Fibroblast of mammary gland (primary cell): ENCODE data around the gene PKMYT1.

Source experiments
- DNase-seq: peaks from one replicate; pipeline ENCODE4 v3.0.0-alpha.2; 2010; ENCODE audit warnings: low read depth
- H3K4me3 ChIP-seq: 2 replicates; pipeline ENCODE4 v1.5.1; 2011; ENCODE audit warnings: low read depth, mild to moderate bottlenecking, low read length, moderate library complexity; ENCODE audit not compliant: control insufficient read depth
- TF ChIP-seq, protein P1 (sequence below): conservative IDR thresholded peaks from 2 replicates; pipeline ENCODE4 v1.5.1; 2011; ENCODE audit warnings: low read depth, low read length, inconsistent platforms; ENCODE audit not compliant: control insufficient read depth, insufficient read depth

Gene PKMYT1

GRCh38 chr16:2980227-2981176, at the start of gene PKMYT1:
TSS of gene PKMYT1 (minus strand) at chr16:2980446. CDS start at chr16:2979657, 789 bp downstream.
- peak; percentile 77 for DNase-seq
- TF ChIP-seq, protein P1, sequence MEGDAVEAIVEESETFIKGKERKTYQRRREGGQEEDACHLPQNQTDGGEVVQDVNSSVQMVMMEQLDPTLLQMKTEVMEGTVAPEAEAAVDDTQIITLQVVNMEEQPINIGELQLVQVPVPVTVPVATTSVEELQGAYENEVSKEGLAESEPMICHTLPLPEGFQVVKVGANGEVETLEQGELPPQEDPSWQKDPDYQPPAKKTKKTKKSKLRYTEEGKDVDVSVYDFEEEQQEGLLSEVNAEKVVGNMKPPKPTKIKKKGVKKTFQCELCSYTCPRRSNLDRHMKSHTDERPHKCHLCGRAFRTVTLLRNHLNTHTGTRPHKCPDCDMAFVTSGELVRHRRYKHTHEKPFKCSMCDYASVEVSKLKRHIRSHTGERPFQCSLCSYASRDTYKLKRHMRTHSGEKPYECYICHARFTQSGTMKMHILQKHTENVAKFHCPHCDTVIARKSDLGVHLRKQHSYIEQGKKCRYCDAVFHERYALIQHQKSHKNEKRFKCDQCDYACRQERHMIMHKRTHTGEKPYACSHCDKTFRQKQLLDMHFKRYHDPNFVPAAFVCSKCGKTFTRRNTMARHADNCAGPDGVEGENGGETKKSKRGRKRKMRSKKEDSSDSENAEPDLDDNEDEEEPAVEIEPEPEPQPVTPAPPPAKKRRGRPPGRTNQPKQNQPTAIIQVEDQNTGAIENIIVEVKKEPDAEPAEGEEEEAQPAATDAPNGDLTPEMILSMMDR: no peak
- H3K4me3 ChIP-seq: peak within 1 kb of the TSS; percentile 65

DNA sequence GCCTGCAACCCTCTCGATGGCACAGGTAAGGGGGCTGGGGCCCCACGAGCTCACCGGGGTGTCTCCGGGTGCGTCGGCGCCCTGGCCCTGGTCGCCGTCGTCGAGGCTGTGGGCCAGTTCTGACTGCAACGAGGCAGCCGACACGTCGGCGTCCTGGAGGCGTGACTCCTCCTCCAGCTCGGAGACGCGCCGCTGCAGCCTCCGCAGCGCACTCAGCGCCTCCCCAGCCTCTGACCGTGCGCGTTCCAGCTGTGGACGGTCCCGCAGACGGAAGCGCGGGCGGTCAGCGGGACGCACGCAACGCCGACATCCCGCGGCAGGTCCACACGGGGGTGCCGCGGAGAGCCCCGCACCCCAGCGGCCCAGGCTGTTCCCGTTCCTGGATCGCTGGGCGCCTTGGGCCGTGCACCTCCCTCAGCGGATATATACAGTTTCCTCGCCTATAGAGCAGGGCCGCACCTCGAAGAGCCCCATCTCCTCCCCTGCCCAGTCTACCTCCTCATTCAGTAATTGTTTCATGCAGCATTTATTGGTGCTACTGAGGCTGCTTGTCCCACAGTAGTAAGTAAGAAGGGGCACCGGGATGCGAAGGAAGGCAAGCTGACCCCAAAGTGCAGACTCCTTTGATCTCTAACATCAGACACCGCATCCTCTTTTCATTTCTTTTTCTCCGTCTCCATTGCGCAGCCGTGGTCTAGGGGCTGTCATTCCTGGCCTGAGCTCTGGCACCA, 49.4 kb upstream of the PKMYT1 start:
- TF ChIP-seq, protein P1: no peak
- peak; percentile 36 for DNase-seq
- no peak overlapping the region for H3K4me3 ChIP-seq

DNA sequence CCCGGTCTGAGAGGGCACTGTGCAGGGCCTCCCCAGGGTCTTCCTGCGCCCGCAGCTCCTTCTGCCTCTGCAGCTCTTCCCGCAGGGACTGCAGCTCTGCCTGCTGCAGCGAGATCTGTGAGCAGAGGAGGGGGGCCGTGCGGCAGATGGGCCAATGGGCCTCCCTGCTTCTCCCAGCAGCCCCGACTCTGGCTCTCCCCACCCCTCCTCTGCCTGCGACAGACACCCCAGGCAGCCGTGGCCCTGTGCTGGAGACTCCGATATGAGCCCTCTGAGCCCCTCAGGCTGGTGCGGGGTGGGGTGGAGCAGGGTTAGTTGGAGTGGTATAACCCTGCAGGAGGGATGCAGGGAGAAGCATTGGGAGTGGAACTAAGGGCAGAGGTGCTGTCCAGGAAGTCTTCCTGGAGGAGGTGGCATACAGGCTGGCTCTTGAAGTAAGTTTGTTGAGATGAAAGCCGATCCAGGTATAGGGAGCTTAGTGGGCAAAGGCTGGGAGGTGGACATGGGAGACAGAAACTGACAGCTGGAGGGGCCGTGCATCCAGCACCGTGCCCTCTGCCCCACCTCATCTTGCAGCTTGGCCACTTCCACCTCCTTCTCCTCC, 48.6 kb upstream of the PKMYT1 start:
- no peak overlapping the region for H3K4me3 ChIP-seq
- DNase-seq: no peak
- TF ChIP-seq, protein P1: no peak

DNA sequence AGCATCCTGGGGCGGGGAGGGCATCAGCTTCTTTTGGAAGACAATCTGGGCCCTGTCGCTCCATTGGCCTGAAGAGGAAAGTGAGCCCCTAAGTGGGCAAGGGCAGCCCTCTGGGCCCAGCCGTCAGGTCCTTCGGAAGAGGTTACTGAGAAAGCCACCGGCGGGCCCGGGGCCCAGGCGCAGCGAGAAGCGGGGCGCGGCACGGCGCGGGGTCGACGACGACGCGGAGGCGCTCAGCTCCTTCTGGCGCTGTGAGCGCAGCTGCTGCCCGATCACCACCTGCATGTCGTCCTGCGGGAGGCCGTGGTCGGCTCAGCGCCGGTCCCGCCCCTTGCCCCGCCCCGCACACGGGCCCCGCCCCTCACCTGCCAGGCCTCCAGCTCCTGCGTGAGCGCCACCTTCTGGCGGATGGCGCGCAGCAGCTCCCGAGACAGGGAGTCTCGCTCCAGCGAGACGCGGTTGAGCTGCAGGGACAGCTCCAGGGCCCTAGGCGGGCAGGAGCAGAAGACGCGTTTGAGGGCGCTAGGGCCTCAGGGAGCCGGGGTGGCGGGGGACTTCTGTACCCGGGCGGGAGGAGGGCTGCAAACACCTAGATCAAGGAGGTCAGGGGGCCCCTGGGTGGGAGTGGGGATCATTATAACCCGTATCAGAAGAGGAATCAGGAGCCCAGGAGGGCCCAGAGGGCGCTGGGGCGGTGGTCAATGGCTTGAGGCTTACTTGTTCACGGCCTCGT, 47.9 kb upstream of the PKMYT1 start:
- DNase-seq: peak; percentile 51
- H3K4me3 ChIP-seq: no peak overlapping the region
- TF ChIP-seq, protein P1: peak; percentile 44

- no peak overlapping the region for H3K4me3 ChIP-seq
- no peak for DNase-seq
- TF ChIP-seq, protein P1: no peak
These were observed 47.2 kb upstream of the PKMYT1 start for GRCh38 chr16:3027489-3027795.
